A549 (cell line): Measurements from ENCODE around the gene SGTB. TPM values are rescaled to one million over a fixed set of nuclear protein-coding genes. Genes with fewer than 3 reads are reported as not detected.

ENCODE experiments used
- ATAC-seq, 2 experiments: fragments of 200-7000 bp in 1 of 2; fragments of >200 bp in 1 of 2; cut with Nextera tagmentation in 1 of 2; cut with Tn5 transposase in 1 of 2; 3 replicates each; pipeline versions ENCODE4 v1.8.0 to v1.9.1; 2018 to 2020; ENCODE audit warnings: mild to moderate bottlenecking in 1 of 2, moderate library complexity in 1 of 2
- CTCF ChIA-PET: fragments of 300-600 bp; sonication (Branson Sonifier 250); formaldehyde crosslinking; extraction: SDS; loops from one replicate; lab custom pipeline; 2021; ENCODE audit warnings: antibody characterized with exemption, inconsistent platforms; lab: Yijun Ruan, JAX
- POLR2A ChIA-PET: fragments of 350-600 bp; formaldehyde crosslinking; extraction: SDS; loops from one replicate; lab custom pipeline; 2021; ENCODE audit warnings: antibody characterized with exemption, inconsistent platforms; lab: Yijun Ruan, JAX
- DNase-seq, 2 experiments: peaks; one replicate each; pipeline versions ENCODE4 v3.0.0 to v3.0.0-alpha.2; 2011 to 2016; ENCODE audit warnings: low read depth in 1 of 2, low spot score in 1 of 2
- FAIRE-seq: peaks from 2 replicates; lab custom pipeline; 2011; peaks lifted over from hg19 to GRCh38; lab: Jason Lieb, UNC
- H3K27ac ChIP-seq, 2 experiments: fragments of >200 bp; sonication (Bioruptor Twin); formaldehyde crosslinking; 3 replicates each; pipeline ENCODE4 v1.5.1; 2016 to 2017
- H3K4me1 ChIP-seq: fragments of >200 bp; sonication (Bioruptor Twin); formaldehyde crosslinking; 3 replicates; pipeline ENCODE4 v1.6.1; 2016
- H3K4me2 ChIP-seq: fragments of >200 bp; sonication (Bioruptor Twin); formaldehyde crosslinking; 3 replicates; pipeline ENCODE4 v1.6.1; 2016
- H3K4me3 ChIP-seq: fragments of >200 bp; sonication (Bioruptor Twin); formaldehyde crosslinking; 3 replicates; pipeline ENCODE4 v1.5.1; 2016
- H3K9me3 ChIP-seq: fragments of >200 bp; sonication (Bioruptor Twin); formaldehyde crosslinking; 3 replicates; pipeline ENCODE4 v1.6.1; 2016
- BHLHE40 ChIP-seq: IDR thresholded peaks from 2 replicates; pipeline ENCODE4 v1.6.1; 2012; ENCODE audit warnings: low read depth, low read length, inconsistent platforms
- E2F6 ChIP-seq: IDR thresholded peaks from 2 replicates; pipeline ENCODE4 v1.6.1; 2012; ENCODE audit warnings: low read depth, borderline replicate concordance
- EHMT2 ChIP-seq: fragments of 200-600 bp; sonication (generic); IDR thresholded peaks from 2 replicates; pipeline ENCODE4 v1.6.1; 2016; ENCODE audit warnings: antibody characterized with exemption, low read depth, mild to moderate bottlenecking, moderate library complexity
- FOXS1 ChIP-seq: fragments of 250-450 bp; sonication (Bioruptor Pico); IDR thresholded peaks from 2 replicates; pipeline ENCODE4 v1.5.0; 2020; ENCODE audit warnings: mild to moderate bottlenecking, moderate library complexity
- JUN ChIP-seq, 2 experiments: fragments of >200 bp; sonication (Bioruptor Twin); formaldehyde crosslinking; IDR thresholded peaks; 2 replicates in 1 of 2; 3 replicates in 1 of 2; pipeline ENCODE4 v1.6.1; 2016 to 2017
- JUNB ChIP-seq: fragments of >200 bp; sonication (Bioruptor Twin); formaldehyde crosslinking; IDR thresholded peaks from 2 replicates; pipeline ENCODE4 v1.6.1; 2016
- KDM5A ChIP-seq: fragments of 200-600 bp; sonication (generic); IDR thresholded peaks from 2 replicates; pipeline ENCODE4 v1.6.1; 2016; ENCODE audit warnings: antibody characterized with exemption, mild to moderate bottlenecking
- MAX ChIP-seq: IDR thresholded peaks from 2 replicates; pipeline ENCODE4 v1.6.1; 2012
- NPAS2 ChIP-seq: fragments of 250-450 bp; sonication (Bioruptor Pico); IDR thresholded peaks from 2 replicates; pipeline ENCODE4 v1.8.0; 2022; ENCODE audit warnings: mild to moderate bottlenecking, moderate library complexity, borderline replicate concordance
- PHF8 ChIP-seq: fragments of 200-600 bp; sonication (generic); IDR thresholded peaks from 2 replicates; pipeline ENCODE4 v1.6.1; 2016; ENCODE audit warnings: low read depth, mild to moderate bottlenecking, antibody characterized with exemption, moderate library complexity, borderline replicate concordance
- POLR2A ChIP-seq: IDR thresholded peaks from 2 replicates; pipeline ENCODE4 v1.6.1; 2012; ENCODE audit warnings: mild to moderate bottlenecking, low read length
- SREBF2 ChIP-seq: fragments of 450-650 bp; IDR thresholded peaks from 2 replicates; pipeline ENCODE4 v1.6.1; 2014; ENCODE audit warnings: mild to moderate bottlenecking, moderate library complexity
- WGBS: methylation state at CpG from one replicate; pipeline ENCODE4 v1.1.6; 2017; ENCODE audit errors: missing lambda C conversion rate; 5-methylcytosine and 5-hydroxymethylcytosine counted together
- polyA plus RNA-seq, 4 experiments: library from polyadenylated mRNA; depleted of rRNA in 3 of 4; stranded (reverse); fragments of >200 nt; fragmentation: RNase III in 1 of 4; extraction: RNeasy Plus Mini Kit Qiagen cat#74134 plus additional on column Dnase treatment in 1 of 4; gene quantifications; 2 replicates in 3 of 4; 3 replicates in 1 of 4; pipeline ENCODE4 v1.2.3, GENCODE V29; 2011 to 2017
- TF ChIP-seq, protein P1 (sequence below): fragments of 150-350 bp; IDR thresholded peaks from 2 replicates; pipeline ENCODE4 v1.6.1; 2014; ENCODE audit warnings: low read depth, mild to moderate bottlenecking, low read length
- TF ChIP-seq, protein P2 (sequence below): fragments of 250-450 bp; sonication (Bioruptor Pico); IDR thresholded peaks from 2 replicates; pipeline ENCODE4 v1.5.0; 2021; ENCODE audit warnings: mild to moderate bottlenecking, moderate library complexity, borderline replicate concordance
- TF ChIP-seq, protein P3 (sequence below): fragments of 200-600 bp; sonication (generic); IDR thresholded peaks from 2 replicates; pipeline ENCODE4 v1.6.1; 2016; ENCODE audit warnings: antibody characterized with exemption, mild to moderate bottlenecking, moderate library complexity
- TF ChIP-seq, protein P4 (sequence below): fragments of 450-650 bp; IDR thresholded peaks from 2 replicates; pipeline ENCODE4 v1.6.1; 2014; ENCODE audit warnings: antibody characterized with exemption

SGTB gene
- polyA plus RNA-seq, 2 of the 4 experiments (the other 2 are of a cell fraction): 8.6 to 17.4 TPM

GRCh38 chr5:65624571-65625555, 97.0 kb downstream of the SGTB start, which contains the start of the genes SHLD3 and TRAPPC13 (continued):
- peak; percentile 78 to 92 for TF ChIP-seq JUN (IDR thresholded peaks at IDR 0.05)
- TF ChIP-seq JUNB: no peak
- TF ChIP-seq, protein P1, sequence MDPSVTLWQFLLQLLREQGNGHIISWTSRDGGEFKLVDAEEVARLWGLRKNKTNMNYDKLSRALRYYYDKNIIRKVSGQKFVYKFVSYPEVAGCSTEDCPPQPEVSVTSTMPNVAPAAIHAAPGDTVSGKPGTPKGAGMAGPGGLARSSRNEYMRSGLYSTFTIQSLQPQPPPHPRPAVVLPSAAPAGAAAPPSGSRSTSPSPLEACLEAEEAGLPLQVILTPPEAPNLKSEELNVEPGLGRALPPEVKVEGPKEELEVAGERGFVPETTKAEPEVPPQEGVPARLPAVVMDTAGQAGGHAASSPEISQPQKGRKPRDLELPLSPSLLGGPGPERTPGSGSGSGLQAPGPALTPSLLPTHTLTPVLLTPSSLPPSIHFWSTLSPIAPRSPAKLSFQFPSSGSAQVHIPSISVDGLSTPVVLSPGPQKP: no peak
- peak; percentile 97 for TF ChIP-seq KDM5A
- TF ChIP-seq BHLHE40: no peak
- TF ChIP-seq, all 56 proteins: peak for 8

- ChIA-PET POLR2A (interaction anchor here (0.9 to 1.0 kb wide), 2 partner anchors 61 to 98 kb away, joined by 4 to 5 read pairs; partner anchors contain the start of genes CENPK, NLN, PPWD1 and SGTB), CTCF (interaction anchor here (0.7 to 1.0 kb wide), 2 partner anchors 18 to 417 kb away, joined by 3 to 4 read pairs; no protein-coding TSS in a partner anchor)
- ATAC-seq: peak; percentile 98 to 99
- no peak for TF ChIP-seq SREBF2
- 0 out of 2 replicates have a peak, but pooled peaks have one; percentile 13 for TF ChIP-seq E2F6
- TF ChIP-seq PHF8: peak; percentile 13; the same call in 1 of the 2 replicates
- no peak for TF ChIP-seq FOXS1 (CRISPR knock-in tag)
- TF ChIP-seq, protein P2, sequence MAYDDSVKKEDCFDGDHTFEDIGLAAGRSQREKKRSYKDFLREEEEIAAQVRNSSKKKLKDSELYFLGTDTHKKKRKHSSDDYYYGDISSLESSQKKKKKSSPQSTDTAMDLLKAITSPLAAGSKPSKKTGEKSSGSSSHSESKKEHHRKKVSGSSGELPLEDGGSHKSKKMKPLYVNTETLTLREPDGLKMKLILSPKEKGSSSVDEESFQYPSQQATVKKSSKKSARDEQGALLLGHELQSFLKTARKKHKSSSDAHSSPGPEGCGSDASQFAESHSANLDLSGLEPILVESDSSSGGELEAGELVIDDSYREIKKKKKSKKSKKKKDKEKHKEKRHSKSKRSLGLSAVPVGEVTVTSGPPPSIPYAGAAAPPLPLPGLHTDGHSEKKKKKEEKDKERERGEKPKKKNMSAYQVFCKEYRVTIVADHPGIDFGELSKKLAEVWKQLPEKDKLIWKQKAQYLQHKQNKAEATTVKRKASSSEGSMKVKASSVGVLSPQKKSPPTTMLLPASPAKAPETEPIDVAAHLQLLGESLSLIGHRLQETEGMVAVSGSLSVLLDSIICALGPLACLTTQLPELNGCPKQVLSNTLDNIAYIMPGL (CRISPR knock-in tag): no peak
- TF ChIP-seq, protein P3, sequence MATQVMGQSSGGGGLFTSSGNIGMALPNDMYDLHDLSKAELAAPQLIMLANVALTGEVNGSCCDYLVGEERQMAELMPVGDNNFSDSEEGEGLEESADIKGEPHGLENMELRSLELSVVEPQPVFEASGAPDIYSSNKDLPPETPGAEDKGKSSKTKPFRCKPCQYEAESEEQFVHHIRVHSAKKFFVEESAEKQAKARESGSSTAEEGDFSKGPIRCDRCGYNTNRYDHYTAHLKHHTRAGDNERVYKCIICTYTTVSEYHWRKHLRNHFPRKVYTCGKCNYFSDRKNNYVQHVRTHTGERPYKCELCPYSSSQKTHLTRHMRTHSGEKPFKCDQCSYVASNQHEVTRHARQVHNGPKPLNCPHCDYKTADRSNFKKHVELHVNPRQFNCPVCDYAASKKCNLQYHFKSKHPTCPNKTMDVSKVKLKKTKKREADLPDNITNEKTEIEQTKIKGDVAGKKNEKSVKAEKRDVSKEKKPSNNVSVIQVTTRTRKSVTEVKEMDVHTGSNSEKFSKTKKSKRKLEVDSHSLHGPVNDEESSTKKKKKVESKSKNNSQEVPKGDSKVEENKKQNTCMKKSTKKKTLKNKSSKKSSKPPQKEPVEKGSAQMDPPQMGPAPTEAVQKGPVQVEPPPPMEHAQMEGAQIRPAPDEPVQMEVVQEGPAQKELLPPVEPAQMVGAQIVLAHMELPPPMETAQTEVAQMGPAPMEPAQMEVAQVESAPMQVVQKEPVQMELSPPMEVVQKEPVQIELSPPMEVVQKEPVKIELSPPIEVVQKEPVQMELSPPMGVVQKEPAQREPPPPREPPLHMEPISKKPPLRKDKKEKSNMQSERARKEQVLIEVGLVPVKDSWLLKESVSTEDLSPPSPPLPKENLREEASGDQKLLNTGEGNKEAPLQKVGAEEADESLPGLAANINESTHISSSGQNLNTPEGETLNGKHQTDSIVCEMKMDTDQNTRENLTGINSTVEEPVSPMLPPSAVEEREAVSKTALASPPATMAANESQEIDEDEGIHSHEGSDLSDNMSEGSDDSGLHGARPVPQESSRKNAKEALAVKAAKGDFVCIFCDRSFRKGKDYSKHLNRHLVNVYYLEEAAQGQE: no peak
- no peak for TF ChIP-seq EHMT2
- peak; percentile 66 for TF ChIP-seq POLR2A
- no peak for TF ChIP-seq NPAS2 (CRISPR knock-in tag)
- peak; percentile 24; the same call in 1 of the 2 replicates for TF ChIP-seq MAX
- TF ChIP-seq, protein P4, sequence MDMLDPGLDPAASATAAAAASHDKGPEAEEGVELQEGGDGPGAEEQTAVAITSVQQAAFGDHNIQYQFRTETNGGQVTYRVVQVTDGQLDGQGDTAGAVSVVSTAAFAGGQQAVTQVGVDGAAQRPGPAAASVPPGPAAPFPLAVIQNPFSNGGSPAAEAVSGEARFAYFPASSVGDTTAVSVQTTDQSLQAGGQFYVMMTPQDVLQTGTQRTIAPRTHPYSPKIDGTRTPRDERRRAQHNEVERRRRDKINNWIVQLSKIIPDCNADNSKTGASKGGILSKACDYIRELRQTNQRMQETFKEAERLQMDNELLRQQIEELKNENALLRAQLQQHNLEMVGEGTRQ: 0 out of 2 replicates have a peak, but pooled peaks have one; percentile 13
- Histone ChIP-seq H3K4me3 (peak within 1 kb of the TSS; percentile 72), H3K27ac (peak within 1 kb of the TSS; percentile 87 to 90), H3K9me3 (no peaks in the 10 kb centered on the region), H3K4me1 (peaks cover 15% of the 10 kb centered on the region; the same call in 2 of the 3 replicates), H3K4me2 (peak within 1 kb of the TSS; percentile 90)
- peak; percentile 79 to 93 for DNase-seq
- WGBS: 2% methylated on average over 24 of the region's 32 CpGs
- no peak for FAIRE-seq
Measured at GRCh38 chr5:65624025-65624570, 97.8 kb downstream of the SGTB start, which contains the start of gene TRIM23. Gene TRIM23, minus strand, starts transcription at chr5:65624333. Its CDS starts 59 bp downstream, at chr5:65624274.
